GM15510 (cell line): ENCODE results near the gene MACROD2.

Experiments used
- POLR2A ChIP-seq: IDR thresholded peaks from 3 replicates; pipeline ENCODE4 v1.6.1; 2011; ENCODE audit warnings: borderline replicate concordance; ENCODE audit not compliant: insufficient read length; ENCODE audit errors: extremely low read depth

The MACROD2 gene

GRCh38 chr20:14470231-14470899, 475.0 kb downstream of the MACROD2 start:
- no peak for TF ChIP-seq POLR2A

GRCh38 chr20:14470977-14471661, 475.8 kb downstream of the MACROD2 start:
- TF ChIP-seq POLR2A = no peak

DNA sequence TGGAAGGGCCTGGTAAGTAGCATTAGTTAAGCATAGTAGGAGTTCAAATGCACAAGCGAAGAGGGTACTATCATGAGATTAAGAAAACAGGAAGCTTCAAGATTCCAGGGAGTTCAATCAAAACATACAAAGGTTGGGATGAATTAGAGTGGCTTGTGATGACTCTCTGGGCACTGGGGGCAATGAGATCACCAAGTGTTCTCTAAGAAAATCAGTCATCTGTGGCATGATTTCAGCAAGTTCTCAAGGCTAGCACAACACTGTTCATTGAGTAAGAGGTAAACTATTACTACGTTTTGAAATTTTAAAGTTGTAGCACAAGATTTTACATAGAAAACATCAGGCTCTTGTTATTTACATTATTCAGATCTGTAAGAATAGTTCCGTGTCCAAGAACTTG, 481.8 kb downstream of the MACROD2 start:
- no peak for TF ChIP-seq POLR2A

- TF ChIP-seq POLR2A = no peak
Measured at GRCh38 chr20:14478126-14478525, 482.8 kb downstream of the MACROD2 start.

DNA sequence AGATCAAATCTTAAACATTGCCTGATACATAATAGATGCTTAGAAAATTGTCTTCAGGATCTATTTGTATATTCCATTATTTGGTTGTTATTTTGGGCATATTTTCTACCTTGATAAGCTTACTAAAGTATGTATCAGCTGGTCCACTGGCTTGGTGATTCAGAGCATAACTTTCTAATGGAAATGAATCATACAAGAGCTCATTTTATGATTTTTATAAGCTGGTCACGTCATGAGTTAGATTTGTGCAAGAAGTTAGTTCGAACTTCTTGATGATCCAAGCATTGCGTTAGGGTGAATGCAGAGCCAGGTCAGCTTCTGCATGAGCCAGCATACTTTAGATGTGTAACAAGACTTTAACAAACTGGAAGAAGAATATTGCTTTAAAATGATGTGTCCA, 486.5 kb downstream of the MACROD2 start:
- no peak for TF ChIP-seq POLR2A

GRCh38 chr20:14488212-14488611, 492.9 kb downstream of the MACROD2 start:
- TF ChIP-seq POLR2A = no peak

GRCh38 chr20:14488756-14489479, 493.6 kb downstream of the MACROD2 start:
- TF ChIP-seq POLR2A = no peak

- TF ChIP-seq POLR2A = no peak
Measured at GRCh38 chr20:14489544-14489943, 494.2 kb downstream of the MACROD2 start.

- TF ChIP-seq POLR2A = no peak
Measured at GRCh38 chr20:14491436-14491835, 496.1 kb downstream of the MACROD2 start.

DNA sequence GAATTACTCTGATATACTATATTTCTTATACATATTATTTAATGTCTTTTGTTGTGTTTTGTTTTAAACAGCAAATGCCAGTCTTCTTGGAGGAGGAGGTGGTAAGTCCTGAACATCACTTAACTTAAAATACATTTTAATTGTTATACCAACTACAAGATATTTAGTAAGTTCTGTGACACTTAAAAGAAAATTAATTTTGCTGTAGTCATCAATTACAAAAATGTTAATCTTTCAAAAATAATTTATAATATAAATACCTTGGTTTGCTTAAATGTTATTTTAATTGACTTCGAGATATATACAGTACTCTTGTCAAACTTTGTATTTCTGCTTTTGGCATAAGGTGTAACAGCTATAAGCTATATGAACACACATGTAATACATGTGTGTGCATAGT, 498.1 kb downstream of the MACROD2 start:
- TF ChIP-seq POLR2A = no peak

DNA sequence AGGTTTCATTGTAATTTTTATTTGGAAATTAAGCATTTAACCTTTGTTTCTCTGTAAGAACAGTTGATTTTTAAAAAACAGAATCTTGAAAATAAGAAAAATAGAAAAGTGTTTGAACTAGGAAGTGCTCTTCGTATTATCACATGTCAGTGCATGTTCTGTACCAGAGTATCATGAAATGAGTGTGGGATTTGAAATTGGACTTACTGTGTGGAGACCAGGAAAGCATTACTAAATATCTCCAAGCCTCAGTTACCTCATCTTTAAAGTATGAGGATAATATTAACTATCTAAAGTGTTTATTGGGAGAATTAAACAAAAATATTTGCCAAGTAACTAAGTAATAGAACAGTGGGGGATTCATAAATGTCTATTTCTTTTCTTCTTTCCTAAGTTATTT, 499.0 kb downstream of the MACROD2 start:
- no peak for TF ChIP-seq POLR2A

DNA sequence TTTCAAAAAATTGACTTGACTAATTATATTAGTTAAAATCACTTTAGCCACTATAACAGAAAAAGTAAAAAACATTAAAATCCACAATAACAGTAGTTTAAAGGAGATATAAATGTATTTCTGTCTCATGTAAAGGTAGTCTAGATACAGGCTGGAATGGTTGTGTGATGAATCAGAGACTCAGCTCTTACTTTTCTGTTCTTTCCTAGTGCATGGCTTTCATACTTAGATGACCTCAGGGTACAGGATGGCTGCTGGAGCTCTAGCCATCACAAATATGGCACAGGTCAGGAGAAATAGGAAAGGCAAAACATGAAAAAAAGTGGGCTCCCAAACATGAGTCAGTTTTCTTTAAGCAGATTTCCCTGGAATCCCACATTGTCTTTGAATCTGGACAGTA, 499.8 kb downstream of the MACROD2 start:
- no peak for TF ChIP-seq POLR2A

GRCh38 chr20:14497004-14497403, 501.7 kb downstream of the MACROD2 start:
- TF ChIP-seq POLR2A = no peak

DNA sequence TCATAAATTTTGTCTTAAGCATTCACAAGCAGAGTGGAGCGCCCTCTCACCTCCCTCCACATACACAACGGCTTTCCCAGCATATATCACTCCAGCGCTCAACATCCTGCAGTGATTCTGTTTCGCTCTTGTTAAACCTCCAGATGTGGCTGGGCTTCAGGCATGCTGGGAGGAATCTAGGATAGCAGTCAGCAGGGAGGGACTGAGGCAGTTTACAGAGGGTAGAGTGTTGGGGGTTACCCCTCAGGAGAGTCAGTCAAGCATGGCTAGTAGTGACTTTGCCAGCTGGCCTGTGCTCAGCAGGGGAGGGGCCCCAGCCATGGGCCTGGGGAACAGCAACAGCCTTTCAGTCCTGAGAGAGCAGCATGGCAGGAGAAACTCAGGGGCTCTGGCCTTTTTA, 503.5 kb downstream of the MACROD2 start:
- no peak for TF ChIP-seq POLR2A

DNA sequence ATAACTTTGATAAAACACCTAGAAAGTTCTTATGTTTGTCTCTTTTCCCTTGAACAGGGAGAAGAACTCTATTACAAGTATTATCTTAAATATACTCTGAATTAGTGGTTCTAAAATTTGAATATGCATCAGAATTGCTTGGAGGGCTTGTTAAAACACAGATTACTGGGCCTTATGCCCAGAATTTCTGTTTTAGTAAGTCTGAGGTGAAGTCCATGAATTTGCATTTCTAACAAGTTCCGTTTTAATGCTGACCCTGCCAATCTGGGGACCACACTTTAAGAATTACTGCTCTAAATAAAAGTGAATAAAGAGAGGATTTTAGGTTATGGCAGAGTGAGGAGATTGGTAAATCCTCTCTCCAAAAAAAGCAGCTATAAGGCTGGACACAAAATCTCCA, 510.2 kb downstream of the MACROD2 start:
- TF ChIP-seq POLR2A = no peak

- TF ChIP-seq POLR2A = no peak
Measured at GRCh38 chr20:14507711-14508110, 512.4 kb downstream of the MACROD2 start.
